Vagina (tissue), 2 donors: ENCODE results near the gene GBX1. TPM values are rescaled to one million over a fixed set of nuclear protein-coding genes. Genes with fewer than 3 reads are reported as not detected.

Experiments
- DNase-seq, 2 donors: peaks; one replicate each; pipeline ENCODE4 v3.0.0-alpha.2; 2017; ENCODE audit errors: extremely low spot score in 2 of 2
- H3K27ac ChIP-seq: fragments of 200-600 bp; sonication (generic); one replicate; pipeline ENCODE4 v1.5.1; 2019
- H3K27me3 ChIP-seq: fragments of 200-600 bp; sonication (generic); one replicate; pipeline ENCODE4 v1.5.1; 2019
- H3K36me3 ChIP-seq, 2 donors: fragments of 200-600 bp; sonication (generic); one replicate each; pipeline ENCODE4 v1.5.1; 2017 to 2019
- H3K4me1 ChIP-seq: fragments of 200-600 bp; sonication (generic); one replicate; pipeline ENCODE4 v1.5.1; 2019
- H3K4me3 ChIP-seq, 2 donors: fragments of 200-600 bp; sonication (generic); 1 replicate in 1 of 2; 2 replicates in 1 of 2; pipeline ENCODE4 v1.5.1; 2016 to 2019
- H3K9me3 ChIP-seq: fragments of 200-600 bp; sonication (generic); one replicate; pipeline ENCODE4 v1.5.1; 2019
- CTCF ChIP-seq, 3 experiments: fragments of 450-650 bp in 2 of 3; fragments of 200-600 bp in 1 of 3; sonication (generic) in 1 of 3; IDR thresholded peaks; one replicate each; pipeline ENCODE4 v1.5.1; 2017 to 2019; ENCODE audit warnings: antibody characterized with exemption in 3 of 3, mild to moderate bottlenecking in 2 of 3, moderate library complexity in 2 of 3
- POLR2A ChIP-seq, 2 donors: fragments of 450-650 bp; IDR thresholded peaks; one replicate each; pipeline ENCODE4 v1.6.1; 2017; ENCODE audit warnings: antibody characterized with exemption in 2 of 2, mild to moderate bottlenecking in 2 of 2, moderate library complexity in 2 of 2
- POLR2AphosphoS5 ChIP-seq, 2 donors: sonication (generic); formaldehyde crosslinking; IDR thresholded peaks; one replicate each; pipeline ENCODE4 v1.9.0; 2017; ENCODE audit warnings: antibody characterized with exemption in 2 of 2, mild to moderate bottlenecking in 2 of 2, low read depth in 1 of 2; ENCODE audit not compliant: insufficient read depth in 1 of 2
- intact Hi-C: fragments of 100-400 bp; cut with DNase I; formaldehyde crosslinking; loops from one replicate; pipeline ENCODE4 v1.15.1; 2023
- total RNA-seq: library from RNA; depleted of rRNA; stranded (reverse); fragments of >200 nt; gene quantifications from one replicate; pipeline ENCODE4 v1.2.3, GENCODE V29; 2016

GBX1 gene
- total RNA-seq, 1 donor from 2014 or later = not detected

- no peak within 1 kb of the TSS for H3K4me3 ChIP-seq
- H3K27ac ChIP-seq = no peak within 1 kb of the TSS
- intact Hi-C loops = no loop called here
- H3K36me3 ChIP-seq = peaks cover 0 to 23% of the 10 kb centered on the region in 2 donors
- no peaks in the 10 kb centered on the region for H3K27me3 ChIP-seq
- DNase-seq = no peak
- no peaks in the 10 kb centered on the region for H3K4me1 ChIP-seq
- H3K9me3 ChIP-seq = no peaks in the 10 kb centered on the region
- TF ChIP-seq POLR2A (IDR thresholded peaks at IDR 0.05) = no peak
- no peak for TF ChIP-seq CTCF (IDR thresholded peaks at IDR 0.05)
- TF ChIP-seq POLR2AphosphoS5 (IDR thresholded peaks at IDR 0.05; ENCODE audit: insufficient read depth in 1 of 2, low read depth in 1 of 2) = no peak
Measured at GRCh38 chr7:151210087-151210854, 42.8 kb upstream of the GBX1 start, which contains the start of gene H2BK1. H2BK1 (minus strand) TSS chr7:151210488; CDS start chr7:151210318, 170 bp downstream.

- H3K27ac ChIP-seq = no peak overlapping the region
- TF ChIP-seq POLR2AphosphoS5 (IDR thresholded peaks at IDR 0.05; ENCODE audit: insufficient read depth in 1 of 2, low read depth in 1 of 2) (no peak), POLR2A (IDR thresholded peaks at IDR 0.05) (no peak), CTCF (IDR thresholded peaks at IDR 0.05) (no peak)
- no peaks in the 10 kb centered on the region for H3K9me3 ChIP-seq
Measured at GRCh38 chr7:151209588-151209987, 42.1 kb upstream of the GBX1 start.

GRCh38 chr7:151208253-151208862, 40.9 kb upstream of the GBX1 start:
- Histone ChIP-seq H3K27me3 (no peaks in the 10 kb centered on the region), H3K9me3 (no peaks in the 10 kb centered on the region), H3K4me1 (no peaks in the 10 kb centered on the region), H3K36me3 (peaks cover 0 to 4% of the 10 kb centered on the region in 2 donors), H3K4me3 (no peak overlapping the region), H3K27ac (no peak overlapping the region)
- intact Hi-C loops = no loop called here
- no peak for DNase-seq
- TF ChIP-seq POLR2A (IDR thresholded peaks at IDR 0.05) = no peak
- TF ChIP-seq CTCF (IDR thresholded peaks at IDR 0.05) = no peak
- no peak for TF ChIP-seq POLR2AphosphoS5 (IDR thresholded peaks at IDR 0.05; ENCODE audit: insufficient read depth in 1 of 2, low read depth in 1 of 2)

More at GRCh38 chr7:151209588-151209987, 42.1 kb upstream of the GBX1 start:
- intact Hi-C loops = no loop called here
- DNase-seq = no peak
- Histone ChIP-seq H3K4me3 (no peak overlapping the region), H3K27me3 (no peaks in the 10 kb centered on the region), H3K36me3 (peaks cover 0 to 17% of the 10 kb centered on the region in 2 donors), H3K4me1 (no peaks in the 10 kb centered on the region)

- H3K4me3 ChIP-seq = no peak overlapping the region
- intact Hi-C loops = no loop called here
Measured at GRCh38 chr7:151207804-151208203, 40.3 kb upstream of the GBX1 start.

More at GRCh38 chr7:151207804-151208203, 40.3 kb upstream of the GBX1 start:
- H3K4me1 ChIP-seq = no peaks in the 10 kb centered on the region
- no peaks in the 10 kb centered on the region for H3K36me3 ChIP-seq
- DNase-seq = no peak
- no peaks in the 10 kb centered on the region for H3K9me3 ChIP-seq
- TF ChIP-seq CTCF (IDR thresholded peaks at IDR 0.05) (no peak), POLR2A (IDR thresholded peaks at IDR 0.05) (no peak), POLR2AphosphoS5 (IDR thresholded peaks at IDR 0.05; ENCODE audit: insufficient read depth in 1 of 2, low read depth in 1 of 2) (no peak)
- no peak overlapping the region for H3K27ac ChIP-seq
- H3K27me3 ChIP-seq = no peaks in the 10 kb centered on the region
